Activated CD4-positive, alpha-beta T cell treated with anti-CD3 and anti-CD28 coated beads, Interleukin-2, amount 50 U/mL, for 16 hours (primary cell): Measurements from ENCODE around the gene TCF7.
"Not testable (repeated sequence)": the region's sequence is repeated elsewhere in the genome, so short reads cannot be mapped to it uniquely, and the experiment has no call there.

Source experiments
- DNase-seq: peaks from one replicate; pipeline ENCODE4 v3.0.0-alpha.2; 2020

TCF7 gene

DNA sequence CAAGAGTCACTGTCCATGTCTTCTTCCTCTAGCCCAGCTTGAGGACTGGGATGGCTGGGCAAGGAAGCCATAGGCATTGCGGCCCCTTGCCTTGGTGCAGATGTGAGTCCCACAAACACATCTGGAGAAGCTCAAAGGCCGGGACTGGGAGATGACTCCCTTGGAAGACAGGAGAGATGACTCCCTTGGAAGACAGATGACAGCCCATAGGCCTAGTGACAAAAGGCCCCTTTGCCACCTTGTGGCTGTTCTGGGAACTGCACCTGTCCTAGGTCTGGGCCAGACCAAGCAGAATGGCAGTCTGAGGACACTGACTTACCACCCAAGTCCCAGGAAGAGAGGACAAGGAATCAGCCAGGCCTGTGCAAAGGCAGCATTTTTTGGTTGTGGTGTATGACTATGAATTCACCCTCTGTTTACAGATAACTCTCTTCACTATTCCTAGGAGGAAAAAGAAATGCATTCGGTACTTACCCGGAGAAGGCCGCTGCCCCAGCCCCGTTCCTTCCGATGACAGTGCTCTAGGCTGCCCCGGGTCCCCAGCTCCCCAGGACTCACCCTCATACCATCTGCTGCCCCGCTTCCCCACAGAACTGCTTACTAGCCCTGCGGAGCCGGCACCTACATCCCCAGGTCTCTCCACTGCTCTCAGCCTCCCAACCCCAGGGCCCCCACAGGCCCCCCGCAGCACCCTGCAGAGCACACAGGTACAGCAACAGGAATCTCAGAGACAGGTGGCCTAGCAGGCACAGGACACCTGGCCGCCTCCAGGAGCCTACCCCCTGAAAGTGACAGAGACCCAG lies 31.5 kb downstream of the TCF7 start:
- DNase-seq, result peak; percentile 82

- no peak for DNase-seq
These were observed 32.4 kb downstream of the TCF7 start for GRCh38 chr5:134146651-134147518.

GRCh38 chr5:134148316-134148715 lies 33.8 kb downstream of the TCF7 start:
- no peak for DNase-seq

- no peak for DNase-seq
These were observed 34.6 kb downstream of the TCF7 start for GRCh38 chr5:134148986-134149539.

- DNase-seq, result no peak
These were observed 35.3 kb downstream of the TCF7 start for GRCh38 chr5:134149571-134150303.

- no peak for DNase-seq
These were observed 37.2 kb downstream of the TCF7 start for GRCh38 chr5:134151723-134152122.

- DNase-seq, result not testable (repeated sequence)
These were observed 37.8 kb downstream of the TCF7 start for GRCh38 chr5:134152173-134152832.

- no peak for DNase-seq
These were observed 38.8 kb downstream of the TCF7 start for GRCh38 chr5:134153241-134153640.

DNA sequence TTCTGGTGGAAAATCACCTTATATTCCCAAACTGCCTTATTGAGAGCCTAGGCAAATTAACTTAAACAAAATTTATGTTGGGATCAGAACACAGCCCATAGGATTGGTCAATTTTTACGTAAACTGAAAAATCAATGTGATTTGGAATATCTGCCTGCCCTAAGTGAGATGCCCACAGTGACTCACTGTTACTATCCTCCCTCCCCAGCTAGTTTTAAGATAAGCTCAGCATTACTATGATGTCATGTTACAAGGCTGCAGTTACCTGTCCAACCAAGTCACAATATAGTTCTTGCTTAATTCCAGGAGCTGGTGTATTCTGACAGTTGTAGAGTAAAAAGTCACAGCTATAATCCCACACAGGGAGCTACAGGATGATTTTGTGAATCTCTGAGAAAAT lies 39.2 kb downstream of the TCF7 start:
- no peak for DNase-seq

GRCh38 chr5:134161513-134162395 lies 47.3 kb downstream of the TCF7 start:
- DNase-seq, result no peak

DNA sequence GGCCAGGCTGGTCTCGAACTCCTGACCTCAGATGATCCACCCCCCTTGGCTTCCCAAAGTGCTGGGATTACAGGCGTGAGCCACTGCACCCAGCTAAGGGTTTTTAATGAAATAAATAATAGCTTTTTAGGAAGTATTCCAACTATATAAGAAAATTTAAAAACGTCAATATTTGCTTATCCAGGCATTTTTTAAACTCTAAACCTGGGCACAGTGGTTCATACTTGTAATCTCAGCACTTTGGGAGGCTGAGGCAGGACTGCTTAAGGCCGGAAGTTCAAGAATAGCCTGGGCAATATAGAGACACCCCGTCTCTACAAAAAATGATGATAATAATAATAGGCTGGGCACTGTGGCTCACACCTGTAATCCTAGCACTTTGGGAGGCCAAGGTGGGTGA lies 48.1 kb downstream of the TCF7 start:
- DNase-seq, result no peak

GRCh38 chr5:134171972-134172371 lies 57.5 kb downstream of the TCF7 start:
- no peak for DNase-seq

DNA sequence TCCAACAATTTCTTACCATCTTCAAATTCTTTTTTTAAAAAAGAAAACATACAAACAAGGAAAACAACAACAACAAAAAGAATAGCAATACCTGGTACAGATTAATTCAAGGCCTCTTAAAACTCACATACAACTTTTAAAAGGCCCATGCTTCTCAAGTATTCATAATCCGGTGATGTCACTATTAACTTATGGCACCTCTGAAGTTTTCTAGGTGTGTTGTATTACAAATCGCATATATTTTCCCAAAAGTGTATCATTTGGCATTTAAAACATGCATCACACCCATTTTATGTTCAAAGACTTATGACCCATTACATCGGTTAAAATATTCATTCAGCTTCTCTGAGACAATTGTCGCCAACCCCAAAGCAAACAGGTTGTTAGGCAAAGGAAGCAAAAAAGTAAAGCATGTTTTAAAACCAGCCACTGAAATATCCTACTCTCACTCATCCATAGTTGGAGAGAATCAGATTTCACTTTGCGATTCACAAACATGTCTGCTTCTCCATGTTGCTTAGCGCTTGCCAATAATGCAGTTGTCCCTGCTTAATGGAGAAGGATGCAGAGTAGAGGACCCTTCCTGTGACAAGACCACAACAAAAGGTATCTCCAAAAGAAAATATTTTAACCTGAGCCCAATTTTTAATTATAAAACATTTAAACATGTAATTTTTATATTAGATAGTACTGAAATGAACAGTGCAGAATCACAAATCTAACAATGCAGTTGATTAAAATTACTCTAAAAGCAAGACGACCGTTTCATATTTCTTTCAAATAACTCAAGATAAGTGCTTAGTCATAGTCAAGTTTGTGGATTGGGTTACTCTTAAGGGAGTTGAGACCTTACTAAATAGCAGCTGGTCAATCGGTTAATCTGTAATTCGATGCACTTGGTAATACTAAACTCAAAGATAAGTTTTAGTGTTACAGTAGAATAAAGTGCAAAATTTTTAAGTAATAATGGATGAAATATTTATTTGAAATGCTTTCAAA lies 60.7 kb downstream of the TCF7 start:
- peak; percentile 32 for DNase-seq

DNA sequence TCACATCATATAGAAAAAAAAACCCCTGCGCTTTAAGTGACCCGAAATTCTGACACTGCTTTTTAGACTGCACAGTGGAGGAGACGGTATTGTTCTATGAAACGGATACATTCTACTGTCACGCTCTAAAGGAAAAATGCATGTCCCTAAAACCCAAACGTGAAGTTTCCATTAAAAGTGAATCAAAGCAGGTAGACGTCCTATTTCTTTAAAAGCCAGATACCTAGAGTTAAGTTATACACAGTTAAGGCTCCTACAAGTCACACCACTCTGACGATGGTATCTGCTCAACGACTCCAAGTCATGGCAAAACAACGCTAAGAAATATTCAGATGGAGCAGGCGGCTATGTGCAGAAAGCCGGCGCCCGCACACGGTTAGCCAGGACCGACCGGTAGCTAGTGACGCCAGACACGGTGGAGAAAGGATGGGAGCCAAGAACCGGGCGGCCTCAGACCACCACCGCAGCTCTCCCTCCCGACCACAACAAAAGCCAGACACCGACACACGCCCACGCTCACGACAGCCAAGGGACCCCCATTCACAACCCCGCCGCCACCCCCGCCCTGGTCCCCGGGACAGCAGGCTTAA lies 61.5 kb downstream of the TCF7 start:
- peak; percentile 26 for DNase-seq

- peak; percentile 88 for DNase-seq
These were observed 62.3 kb downstream of the TCF7 start, which contains the start of gene SKP1 for GRCh38 chr5:134176511-134177368. SKP1 (minus strand) TSS chr5:134176950; CDS start chr5:134174022, 2,928 bp downstream.

DNA sequence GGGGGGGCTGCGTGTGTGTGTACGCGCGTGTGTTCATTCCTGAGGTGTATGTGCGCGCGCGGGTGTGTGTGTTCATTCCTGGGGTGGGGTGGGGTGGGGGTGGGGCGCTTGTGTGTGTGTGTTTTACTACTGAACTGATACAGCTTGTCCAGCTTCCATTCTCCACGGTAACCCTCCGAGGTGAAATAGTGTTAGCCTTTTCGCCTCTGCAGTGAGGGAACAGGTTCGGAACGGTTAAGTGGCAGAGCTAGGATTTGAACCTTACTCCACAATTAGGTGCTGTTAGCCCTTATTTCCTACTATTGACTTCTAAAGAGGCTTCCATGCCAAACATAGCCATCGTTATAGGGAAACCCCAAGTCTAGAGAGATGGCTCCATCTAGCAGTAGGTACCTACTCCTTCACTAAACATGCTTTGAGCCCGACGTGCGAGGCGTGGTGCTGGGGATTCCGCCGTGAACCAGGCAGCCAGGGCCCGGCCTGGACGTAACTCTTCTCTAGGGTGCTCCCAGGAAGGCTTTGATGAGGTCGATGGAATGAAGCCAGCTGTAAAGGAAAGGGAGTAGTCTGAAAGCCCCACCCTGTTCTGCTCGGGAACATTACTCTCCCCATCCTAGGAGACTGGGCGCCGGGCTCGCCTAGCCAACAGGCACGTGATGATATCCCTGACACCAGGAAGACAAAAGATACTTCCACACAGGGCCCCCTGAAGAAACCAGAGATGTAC lies 63.1 kb downstream of the TCF7 start:
- no peak for DNase-seq

GRCh38 chr5:134178096-134178419 lies 63.6 kb downstream of the TCF7 start:
- DNase-seq, result no peak

GRCh38 chr5:134183481-134183880 lies 69.0 kb downstream of the TCF7 start:
- DNase-seq, result no peak
